ENCODE measurements around the gene CXXC1. TPM values are rescaled to one million over a fixed set of nuclear protein-coding genes. Genes with fewer than 3 reads are reported as not detected.

The CXXC1 gene
- total and polyA plus RNA-seq, 2 of the 13 experiments (the other 11 are each of a cell fraction or from before 2014, with no cell fraction given): 32.9 to 39.0 TPM

DNA sequence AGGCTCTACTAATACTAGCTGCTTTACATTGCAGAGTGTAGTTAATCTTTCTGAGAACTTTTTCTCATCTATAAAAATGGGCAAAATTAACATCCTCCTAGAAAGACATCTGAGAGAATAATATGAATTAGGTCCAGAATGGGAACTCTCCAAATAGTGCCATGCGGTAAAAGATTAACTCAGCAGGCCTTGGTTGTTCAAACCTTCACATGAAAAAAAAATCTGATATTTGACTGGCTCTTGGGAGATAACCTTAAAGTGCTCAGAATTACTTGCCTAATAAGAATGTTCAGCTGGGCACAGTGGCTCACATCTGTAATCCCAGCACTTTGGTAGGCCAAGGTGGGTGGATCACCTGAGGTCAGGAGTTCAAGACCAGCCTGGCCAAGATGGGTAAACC, 5.5 kb upstream of the CXXC1 start:
- H3K9ac ChIP-seq (ENCODE audit: insufficient read depth, low read depth, low read length): no peak overlapping the region
- ChIA-PET CTCF (ENCODE audit: low intra/inter-chr PET ratio, low total read pairs) (no interaction called here), POLR2A (no interaction called here)
- no peak overlapping the region for H3K4me3 ChIP-seq (replicated peaks in 1 of 3; ENCODE audit: insufficient read depth in 1 of 3, low read depth in 2 of 3, low read length in 3 of 3)
- in situ Hi-C loops (cut with HindIII; ENCODE audit: extremely low pct_ligation_motif_present, low pct_unique_long_range_greater_than_20kb): no loop called here
- TF ChIP-seq TEAD3 (CRISPR knock-in tag; optimal IDR thresholded peaks at IDR 0.05; ENCODE audit: borderline replicate concordance) (no peak), HOXA9 (CRISPR knock-in tag; IDR thresholded peaks at IDR 0.05; ENCODE audit: borderline replicate concordance) (no peak), FOXO4 (CRISPR knock-in tag; conservative IDR thresholded peaks at IDR 0.05) (no peak), SAFB2 (CRISPR knock-in tag; IDR thresholded peaks at IDR 0.05; ENCODE audit: borderline replicate concordance, low read depth) (no peak), HOXD1 (CRISPR knock-in tag; IDR thresholded peaks at IDR 0.05) (no peak), FOXP1 (IDR thresholded peaks at IDR 0.05) (no peak), FOXP1 (CRISPR knock-in tag; IDR thresholded peaks at IDR 0.05) (no peak), CREB3 (CRISPR knock-in tag; IDR thresholded peaks at IDR 0.05) (no peak), NFKBIZ (CRISPR knock-in tag; IDR thresholded peaks at IDR 0.05) (no peak), KDM6A (CRISPR knock-in tag; IDR thresholded peaks at IDR 0.05; ENCODE audit: low read depth) (no peak), THAP9 (CRISPR knock-in tag; IDR thresholded peaks at IDR 0.05; ENCODE audit: borderline replicate concordance) (no peak), TP53 (CRISPR knock-in tag; conservative IDR thresholded peaks at IDR 0.05) (no peak), ZSCAN30 (CRISPR knock-in tag; IDR thresholded peaks at IDR 0.05) (no peak), SKIL (CRISPR knock-in tag; IDR thresholded peaks at IDR 0.05; ENCODE audit: borderline replicate concordance) (no peak)
- TF ChIP-seq, protein P1, sequence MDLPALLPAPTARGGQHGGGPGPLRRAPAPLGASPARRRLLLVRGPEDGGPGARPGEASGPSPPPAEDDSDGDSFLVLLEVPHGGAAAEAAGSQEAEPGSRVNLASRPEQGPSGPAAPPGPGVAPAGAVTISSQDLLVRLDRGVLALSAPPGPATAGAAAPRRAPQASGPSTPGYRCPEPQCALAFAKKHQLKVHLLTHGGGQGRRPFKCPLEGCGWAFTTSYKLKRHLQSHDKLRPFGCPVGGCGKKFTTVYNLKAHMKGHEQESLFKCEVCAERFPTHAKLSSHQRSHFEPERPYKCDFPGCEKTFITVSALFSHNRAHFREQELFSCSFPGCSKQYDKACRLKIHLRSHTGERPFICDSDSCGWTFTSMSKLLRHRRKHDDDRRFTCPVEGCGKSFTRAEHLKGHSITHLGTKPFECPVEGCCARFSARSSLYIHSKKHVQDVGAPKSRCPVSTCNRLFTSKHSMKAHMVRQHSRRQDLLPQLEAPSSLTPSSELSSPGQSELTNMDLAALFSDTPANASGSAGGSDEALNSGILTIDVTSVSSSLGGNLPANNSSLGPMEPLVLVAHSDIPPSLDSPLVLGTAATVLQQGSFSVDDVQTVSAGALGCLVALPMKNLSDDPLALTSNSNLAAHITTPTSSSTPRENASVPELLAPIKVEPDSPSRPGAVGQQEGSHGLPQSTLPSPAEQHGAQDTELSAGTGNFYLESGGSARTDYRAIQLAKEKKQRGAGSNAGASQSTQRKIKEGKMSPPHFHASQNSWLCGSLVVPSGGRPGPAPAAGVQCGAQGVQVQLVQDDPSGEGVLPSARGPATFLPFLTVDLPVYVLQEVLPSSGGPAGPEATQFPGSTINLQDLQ (CRISPR knock-in tag; IDR thresholded peaks at IDR 0.05): no peak
- peaks cover 0 to 3% of the 10 kb centered on the region in 2 experiments; a peak in 2 of 5 replicates for H3K27me3 ChIP-seq (ENCODE audit: control insufficient read depth in 1 of 2, insufficient read depth in 2 of 2, low read length in 2 of 2)
- no peak for FAIRE-seq
- DNase-seq (ENCODE audit: low spot score): no peak
- intact Hi-C loops (cut with micrococcal nuclease; ENCODE audit: unreplicated experiment): no loop called here
- H3K36me3 ChIP-seq (replicated peaks in 1 of 2; ENCODE audit: control insufficient read depth in 1 of 2, insufficient read depth in 2 of 2, low read length in 2 of 2): no peaks in the 10 kb centered on the region
- no peak overlapping the region for H3K4me2 ChIP-seq (ENCODE audit: low read depth, low read length)
- H3K9me3 ChIP-seq (ENCODE audit: low read length): no peaks in the 10 kb centered on the region
- BruUV-seq (replicated peaks): no TSS peak
- ATAC-seq: no peak
- no peaks in the 10 kb centered on the region for H3K79me2 ChIP-seq (ENCODE audit: insufficient read depth, low read length)
- H3K4me1 ChIP-seq (ENCODE audit: insufficient read depth, low read length): peaks cover 8% of the 10 kb centered on the region; the same call in 1 of the 2 replicates
- H3K27ac ChIP-seq (ENCODE audit: extremely low read length, insufficient read depth, low read length): no peak overlapping the region
- no peaks in the 10 kb centered on the region for H4K20me1 ChIP-seq (ENCODE audit: insufficient read depth, low read length)
- WGBS (ENCODE audit: low lambda C conversion rate): 22% methylated on average over 1 of the region's 1 CpG
- no peak overlapping the region for H2AFZ ChIP-seq (ENCODE audit: low read length)
